Measurements from ENCODE around the gene KMO. TPM values are rescaled to one million over a fixed set of nuclear protein-coding genes. Genes with fewer than 3 reads are reported as not detected.

KMO gene
- total RNA-seq, 1 donor from 2014 or later = 4.7 TPM

DNA sequence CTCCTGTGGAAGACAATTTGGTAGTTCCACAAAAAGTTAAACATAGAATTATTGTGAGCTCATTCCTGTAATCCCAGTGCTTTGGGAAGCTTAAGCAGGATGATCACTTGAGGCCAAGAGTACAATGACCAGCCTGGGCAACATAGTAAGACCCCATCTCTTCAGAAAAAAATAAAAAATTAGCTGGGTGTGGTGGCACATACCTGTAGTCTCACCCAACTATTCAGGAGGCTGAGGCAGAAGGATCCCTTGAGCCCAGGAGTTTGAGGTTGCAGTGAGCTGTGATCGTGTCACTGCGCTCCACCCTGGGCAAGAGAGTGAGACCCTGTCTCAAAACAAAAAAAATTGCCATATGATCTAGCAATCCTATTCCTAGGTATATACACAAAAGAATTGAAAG lies 112.1 kb downstream of the KMO start:
- Histone ChIP-seq H3K4me1 (peaks cover 6% of the 10 kb centered on the region), H3K9me3 (no peaks in the 10 kb centered on the region), H3K4me3 (no peak overlapping the region), H3K27me3 (no peaks in the 10 kb centered on the region), H3K36me3 (no peaks in the 10 kb centered on the region), H3K27ac (no peak overlapping the region)
- TF ChIP-seq POLR2AphosphoS5 (IDR thresholded peaks at IDR 0.05; ENCODE audit: insufficient read depth in 1 of 2, low read depth in 1 of 2) = no peak
- TF ChIP-seq, protein P1, sequence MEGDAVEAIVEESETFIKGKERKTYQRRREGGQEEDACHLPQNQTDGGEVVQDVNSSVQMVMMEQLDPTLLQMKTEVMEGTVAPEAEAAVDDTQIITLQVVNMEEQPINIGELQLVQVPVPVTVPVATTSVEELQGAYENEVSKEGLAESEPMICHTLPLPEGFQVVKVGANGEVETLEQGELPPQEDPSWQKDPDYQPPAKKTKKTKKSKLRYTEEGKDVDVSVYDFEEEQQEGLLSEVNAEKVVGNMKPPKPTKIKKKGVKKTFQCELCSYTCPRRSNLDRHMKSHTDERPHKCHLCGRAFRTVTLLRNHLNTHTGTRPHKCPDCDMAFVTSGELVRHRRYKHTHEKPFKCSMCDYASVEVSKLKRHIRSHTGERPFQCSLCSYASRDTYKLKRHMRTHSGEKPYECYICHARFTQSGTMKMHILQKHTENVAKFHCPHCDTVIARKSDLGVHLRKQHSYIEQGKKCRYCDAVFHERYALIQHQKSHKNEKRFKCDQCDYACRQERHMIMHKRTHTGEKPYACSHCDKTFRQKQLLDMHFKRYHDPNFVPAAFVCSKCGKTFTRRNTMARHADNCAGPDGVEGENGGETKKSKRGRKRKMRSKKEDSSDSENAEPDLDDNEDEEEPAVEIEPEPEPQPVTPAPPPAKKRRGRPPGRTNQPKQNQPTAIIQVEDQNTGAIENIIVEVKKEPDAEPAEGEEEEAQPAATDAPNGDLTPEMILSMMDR (IDR thresholded peaks at IDR 0.05) = no peak
- no peak for TF ChIP-seq POLR2A (IDR thresholded peaks at IDR 0.05)
- no peak for DNase-seq (ENCODE audit: extremely low spot score in 2 of 2)
- intact Hi-C loops (cut with DNase I) = no loop called here

DNA sequence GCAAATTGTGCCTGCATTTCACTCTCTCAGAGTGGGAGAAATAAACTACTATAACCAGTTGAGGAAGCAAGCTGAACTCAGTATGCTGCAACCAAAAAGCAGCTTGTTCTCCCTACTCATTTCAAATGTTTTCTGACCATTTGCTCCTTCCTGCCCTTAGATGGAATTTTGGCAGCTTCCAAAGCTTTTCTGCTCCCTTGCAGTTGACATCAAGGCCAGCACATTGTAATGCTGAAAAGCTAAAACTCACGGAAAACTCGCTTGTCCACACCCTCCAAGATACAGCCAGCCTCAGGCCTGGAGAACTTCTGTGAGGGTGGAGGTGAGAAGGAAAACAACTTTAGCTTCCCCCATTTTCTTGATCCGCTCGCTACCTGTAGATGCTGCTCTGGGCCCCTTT lies 113.0 kb downstream of the KMO start:
- H3K9me3 ChIP-seq = no peaks in the 10 kb centered on the region
- no peak overlapping the region for H3K27ac ChIP-seq
- DNase-seq (ENCODE audit: extremely low spot score in 2 of 2) = no peak
- TF ChIP-seq POLR2A (IDR thresholded peaks at IDR 0.05) (no peak), POLR2AphosphoS5 (IDR thresholded peaks at IDR 0.05; ENCODE audit: insufficient read depth in 1 of 2, low read depth in 1 of 2) (no peak)
- TF ChIP-seq, protein P1 (IDR thresholded peaks at IDR 0.05) = no peak
- H3K4me3 ChIP-seq = no peak overlapping the region
- intact Hi-C loops (cut with DNase I) = no loop called here
- H3K4me1 ChIP-seq = peaks cover 6% of the 10 kb centered on the region
- H3K36me3 ChIP-seq = no peaks in the 10 kb centered on the region
- no peaks in the 10 kb centered on the region for H3K27me3 ChIP-seq

Other genes with a start within 250 kb of the KMO start
- gene RGS7, start 175.2 kb upstream of the KMO start, total RNA-seq = not detected
- 33.6 TPM for gene FH, start 12.6 kb upstream of the KMO start, total RNA-seq
- gene CHML, start 108.0 kb downstream of the KMO start, total RNA-seq = 11.3 TPM
- 15.5 TPM for gene OPN3, start 108.0 kb downstream of the KMO start, total RNA-seq
- gene WDR64, start 119.9 kb downstream of the KMO start, total RNA-seq = not detected